ENCODE measurements around the gene TRPM3. TPM values are rescaled to one million over a fixed set of nuclear protein-coding genes. Genes with fewer than 3 reads are reported as not detected.

The TRPM3 gene
- total RNA-seq, 1 experiment from 2014 or later, result not detected

DNA sequence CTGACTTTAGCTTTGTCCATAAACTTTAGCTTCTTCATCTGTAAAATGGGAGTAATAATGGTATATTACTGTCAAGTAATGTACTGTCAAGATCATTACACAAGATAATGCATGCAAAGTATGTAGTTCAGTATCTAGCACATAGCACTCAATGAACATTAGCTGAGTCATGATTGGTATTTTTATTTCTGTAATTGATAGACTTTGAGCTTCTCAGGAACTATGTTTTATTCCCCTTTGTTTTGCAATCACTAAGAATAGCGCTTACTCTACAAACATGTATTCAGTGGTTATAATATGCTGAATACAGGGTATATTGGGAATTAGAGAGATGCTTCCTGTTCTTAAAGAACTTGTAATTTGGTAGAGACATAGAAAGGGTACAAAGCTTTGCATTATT, 564.6 kb downstream of the TRPM3 start:
- H3K27ac ChIP-seq (ENCODE audit: low read length), result no peak overlapping the region
- intact Hi-C loops (cut with micrococcal nuclease), result no loop called here
- no peaks in the 10 kb centered on the region for H4K20me1 ChIP-seq (ENCODE audit: low read length)
- TF ChIP-seq, protein P1, sequence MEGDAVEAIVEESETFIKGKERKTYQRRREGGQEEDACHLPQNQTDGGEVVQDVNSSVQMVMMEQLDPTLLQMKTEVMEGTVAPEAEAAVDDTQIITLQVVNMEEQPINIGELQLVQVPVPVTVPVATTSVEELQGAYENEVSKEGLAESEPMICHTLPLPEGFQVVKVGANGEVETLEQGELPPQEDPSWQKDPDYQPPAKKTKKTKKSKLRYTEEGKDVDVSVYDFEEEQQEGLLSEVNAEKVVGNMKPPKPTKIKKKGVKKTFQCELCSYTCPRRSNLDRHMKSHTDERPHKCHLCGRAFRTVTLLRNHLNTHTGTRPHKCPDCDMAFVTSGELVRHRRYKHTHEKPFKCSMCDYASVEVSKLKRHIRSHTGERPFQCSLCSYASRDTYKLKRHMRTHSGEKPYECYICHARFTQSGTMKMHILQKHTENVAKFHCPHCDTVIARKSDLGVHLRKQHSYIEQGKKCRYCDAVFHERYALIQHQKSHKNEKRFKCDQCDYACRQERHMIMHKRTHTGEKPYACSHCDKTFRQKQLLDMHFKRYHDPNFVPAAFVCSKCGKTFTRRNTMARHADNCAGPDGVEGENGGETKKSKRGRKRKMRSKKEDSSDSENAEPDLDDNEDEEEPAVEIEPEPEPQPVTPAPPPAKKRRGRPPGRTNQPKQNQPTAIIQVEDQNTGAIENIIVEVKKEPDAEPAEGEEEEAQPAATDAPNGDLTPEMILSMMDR (conservative IDR thresholded peaks at IDR 0.05; ENCODE audit: low read depth, low read length), result no peak
- TF ChIP-seq EZH2phosphoT487 (IDR thresholded peaks at IDR 0.05; ENCODE audit: borderline replicate concordance, low read length), result no peak
- TF ChIP-seq EZH2 (IDR thresholded peaks at IDR 0.05; ENCODE audit: low read length, unreplicated experiment), result no peak
- BruUV-seq (replicated peaks), result no TSS peak
- H2AFZ ChIP-seq (ENCODE audit: low read length), result no peak overlapping the region
- no peak overlapping the region for H3K9ac ChIP-seq (ENCODE audit: low read length)
- H3K9me3 ChIP-seq (ENCODE audit: low read length), result no peaks in the 10 kb centered on the region
- no peaks in the 10 kb centered on the region for H3K9me2 ChIP-seq (replicated peaks; ENCODE audit: low read length)
- ChIA-PET CTCF (no interaction called here), POLR2A (ENCODE audit: unreplicated experiment) (no interaction called here)
- DNase-seq (no peak), ATAC-seq (no peak)
- H3K4me3 ChIP-seq (ENCODE audit: low read length), result no peak overlapping the region
- no peaks in the 10 kb centered on the region for H3K4me1 ChIP-seq (ENCODE audit: insufficient read depth, low read length)
- no peaks in the 10 kb centered on the region for H3F3A ChIP-seq (ENCODE audit: low read length, unreplicated experiment)
- H3K27me3 ChIP-seq (ENCODE audit: low read length), result no peaks in the 10 kb centered on the region; the same call in 1 of the 2 replicates
- no peak overlapping the region for H3K4me2 ChIP-seq (ENCODE audit: low read length)
- H3K79me2 ChIP-seq (ENCODE audit: low read length), result no peaks in the 10 kb centered on the region
- H3K36me3 ChIP-seq (ENCODE audit: low read depth, low read length), result no peaks in the 10 kb centered on the region

DNA sequence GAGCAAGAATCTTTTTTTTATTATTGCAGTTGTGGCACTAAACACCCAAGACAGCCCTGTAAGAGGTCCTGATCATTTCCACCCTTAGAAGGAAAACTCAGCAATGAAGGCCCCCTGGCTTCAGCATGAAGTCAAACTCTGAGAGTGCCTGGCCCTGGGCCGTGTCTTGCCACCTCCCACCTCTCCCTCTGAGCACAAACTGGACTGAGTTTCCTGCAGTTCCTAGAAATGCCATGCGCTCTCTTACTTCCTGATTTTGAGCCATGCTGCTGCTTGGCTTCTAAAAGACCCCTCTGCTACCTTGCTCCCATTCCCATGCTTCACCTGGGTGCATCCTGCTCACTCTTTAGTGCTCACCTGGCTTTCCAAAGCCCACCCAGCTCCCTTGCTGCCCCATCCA, 566.5 kb downstream of the TRPM3 start:
- TF ChIP-seq EZH2phosphoT487 (IDR thresholded peaks at IDR 0.05; ENCODE audit: borderline replicate concordance, low read length), result no peak
- TF ChIP-seq EZH2 (IDR thresholded peaks at IDR 0.05; ENCODE audit: low read length, unreplicated experiment), result no peak
- TF ChIP-seq, protein P1 (conservative IDR thresholded peaks at IDR 0.05; ENCODE audit: low read depth, low read length), result no peak
- ATAC-seq, result no peak
- no peaks in the 10 kb centered on the region for H3K36me3 ChIP-seq (ENCODE audit: low read depth, low read length)
- POLR2A ChIA-PET (ENCODE audit: unreplicated experiment), result no interaction called here
- no peaks in the 10 kb centered on the region for H3K9me2 ChIP-seq (replicated peaks; ENCODE audit: low read length)
- no TSS peak for BruUV-seq (replicated peaks)
- intact Hi-C loops (cut with micrococcal nuclease), result no loop called here
- no peak overlapping the region for H3K27ac ChIP-seq (ENCODE audit: low read length)
- no peaks in the 10 kb centered on the region for H3K9me3 ChIP-seq (ENCODE audit: low read length)
- DNase-seq, result no peak
- no peaks in the 10 kb centered on the region for H3K27me3 ChIP-seq (ENCODE audit: low read length)
- H3K9ac ChIP-seq (ENCODE audit: low read length), result no peak overlapping the region
- H3K4me3 ChIP-seq (ENCODE audit: low read length), result no peak overlapping the region
- no peaks in the 10 kb centered on the region for H3F3A ChIP-seq (ENCODE audit: low read length, unreplicated experiment)
- H3K4me1 ChIP-seq (ENCODE audit: insufficient read depth, low read length), result no peaks in the 10 kb centered on the region
- H4K20me1 ChIP-seq (ENCODE audit: low read length), result no peaks in the 10 kb centered on the region
- no peak overlapping the region for H3K4me2 ChIP-seq (ENCODE audit: low read length)
- H3K79me2 ChIP-seq (ENCODE audit: low read length), result no peaks in the 10 kb centered on the region
- H2AFZ ChIP-seq (ENCODE audit: low read length), result no peak overlapping the region
- CTCF ChIA-PET, result no interaction called here

DNA sequence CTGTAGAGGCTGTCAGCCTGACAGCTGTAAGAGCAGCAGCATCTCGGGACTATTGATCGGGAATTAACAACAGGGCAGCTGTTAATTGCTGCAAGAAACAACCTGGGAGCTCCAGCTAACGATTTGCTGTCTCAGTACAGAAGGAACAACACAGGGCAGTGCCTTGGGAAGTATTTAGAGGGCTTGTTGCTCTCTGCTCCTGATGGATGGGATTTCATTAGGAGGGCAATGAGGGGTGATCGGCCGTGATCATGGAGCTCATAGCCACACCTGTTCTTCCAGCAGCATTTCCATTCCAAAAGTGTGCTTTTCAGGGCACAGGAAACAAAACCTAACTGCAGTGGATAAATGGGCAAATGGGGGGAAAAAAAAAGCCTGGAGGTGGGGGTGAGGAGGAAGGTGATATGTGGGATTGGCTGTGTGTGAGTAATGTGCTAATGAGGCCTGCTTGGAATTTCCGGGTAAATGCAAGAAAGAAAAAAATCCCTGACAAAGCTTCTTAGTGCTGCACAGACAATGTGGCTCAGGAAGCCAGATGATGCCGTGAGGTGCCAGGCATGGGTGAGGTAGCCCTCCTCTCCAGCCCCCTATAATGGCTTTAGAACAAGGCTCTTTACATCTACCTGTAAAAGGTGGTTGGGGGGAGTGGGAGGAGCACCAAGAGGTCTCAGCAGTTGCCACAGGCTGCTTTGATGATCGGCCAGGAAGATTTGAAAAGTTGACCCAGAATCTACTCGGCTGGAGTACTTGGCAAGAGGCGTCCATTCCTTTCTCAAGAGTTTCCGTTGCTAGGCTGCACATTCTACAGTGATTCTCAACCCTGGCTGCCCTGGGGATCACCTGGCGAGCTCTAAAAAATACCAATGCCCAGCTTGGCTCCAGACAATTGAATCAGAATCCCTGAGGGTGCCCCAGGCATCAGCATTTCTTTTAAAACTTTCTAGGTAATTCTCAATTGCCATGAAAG, 567.4 kb downstream of the TRPM3 start:
- no peaks in the 10 kb centered on the region for H3K27me3 ChIP-seq (ENCODE audit: low read length)
- TF ChIP-seq EZH2phosphoT487 (IDR thresholded peaks at IDR 0.05; ENCODE audit: borderline replicate concordance, low read length), result no peak
- no peak for TF ChIP-seq EZH2 (IDR thresholded peaks at IDR 0.05; ENCODE audit: low read length, unreplicated experiment)
- TF ChIP-seq, protein P1 (conservative IDR thresholded peaks at IDR 0.05; ENCODE audit: low read depth, low read length), result no peak
- no peaks in the 10 kb centered on the region for H3K36me3 ChIP-seq (ENCODE audit: low read depth, low read length)
- H2AFZ ChIP-seq (ENCODE audit: low read length), result no peak overlapping the region
- POLR2A ChIA-PET (ENCODE audit: unreplicated experiment), result no interaction called here
- DNase-seq (no peak), ATAC-seq (no peak)
- CTCF ChIA-PET, result no interaction called here
- no peak overlapping the region for H3K4me2 ChIP-seq (ENCODE audit: low read length)
- H3K4me3 ChIP-seq (ENCODE audit: low read length), result no peak overlapping the region
- H3F3A ChIP-seq (ENCODE audit: low read length, unreplicated experiment), result no peaks in the 10 kb centered on the region
- no TSS peak for BruUV-seq (replicated peaks)
- no peaks in the 10 kb centered on the region for H3K9me3 ChIP-seq (ENCODE audit: low read length)
- no peaks in the 10 kb centered on the region for H4K20me1 ChIP-seq (ENCODE audit: low read length)
- no peak overlapping the region for H3K27ac ChIP-seq (ENCODE audit: low read length)
- intact Hi-C loops (cut with micrococcal nuclease), result no loop called here
- H3K9ac ChIP-seq (ENCODE audit: low read length), result no peak overlapping the region
- H3K79me2 ChIP-seq (ENCODE audit: low read length), result no peaks in the 10 kb centered on the region
- H3K4me1 ChIP-seq (ENCODE audit: insufficient read depth, low read length), result no peaks in the 10 kb centered on the region
- H3K9me2 ChIP-seq (replicated peaks; ENCODE audit: low read length), result no peaks in the 10 kb centered on the region

Measured in PC-3 (cell line).